NB4 (cell line): ENCODE data around the gene GREB1L.

Experiments used
- POLR2A ChIP-seq: IDR thresholded peaks from 2 replicates; pipeline ENCODE4 v1.6.1; 2011; ENCODE audit warnings: mild to moderate bottlenecking; ENCODE audit not compliant: insufficient read length; ENCODE audit errors: extremely low read depth
- TF ChIP-seq, protein P1 (sequence below): IDR thresholded peaks from one replicate; pipeline ENCODE4 v1.5.1; 2012; ENCODE audit warnings: low read depth, low read length
- TF ChIP-seq, protein P2 (sequence below): IDR thresholded peaks from 2 replicates; pipeline ENCODE4 v1.6.1; 2011; ENCODE audit warnings: low read depth, low read length

DNA sequence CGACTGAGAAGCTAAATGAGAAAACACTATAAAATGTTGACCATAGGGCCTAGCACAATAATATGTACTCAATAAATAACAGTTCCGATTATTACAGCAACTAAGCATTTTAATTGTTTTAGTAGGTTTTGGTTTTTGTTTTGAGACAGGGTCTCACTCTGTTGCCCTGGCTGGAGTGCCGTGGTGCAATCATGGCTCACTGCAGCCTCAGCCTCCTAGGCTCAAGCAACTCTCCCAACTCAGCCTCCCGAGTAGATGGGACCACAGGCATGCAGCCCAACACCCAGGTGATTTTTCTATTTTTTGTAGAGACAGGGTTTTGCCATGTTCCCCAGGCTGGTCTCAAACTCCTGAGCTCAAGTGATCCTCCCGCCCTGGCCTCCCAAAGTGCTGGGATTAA, 304.4 kb downstream of the GREB1L start:
- TF ChIP-seq, protein P1, sequence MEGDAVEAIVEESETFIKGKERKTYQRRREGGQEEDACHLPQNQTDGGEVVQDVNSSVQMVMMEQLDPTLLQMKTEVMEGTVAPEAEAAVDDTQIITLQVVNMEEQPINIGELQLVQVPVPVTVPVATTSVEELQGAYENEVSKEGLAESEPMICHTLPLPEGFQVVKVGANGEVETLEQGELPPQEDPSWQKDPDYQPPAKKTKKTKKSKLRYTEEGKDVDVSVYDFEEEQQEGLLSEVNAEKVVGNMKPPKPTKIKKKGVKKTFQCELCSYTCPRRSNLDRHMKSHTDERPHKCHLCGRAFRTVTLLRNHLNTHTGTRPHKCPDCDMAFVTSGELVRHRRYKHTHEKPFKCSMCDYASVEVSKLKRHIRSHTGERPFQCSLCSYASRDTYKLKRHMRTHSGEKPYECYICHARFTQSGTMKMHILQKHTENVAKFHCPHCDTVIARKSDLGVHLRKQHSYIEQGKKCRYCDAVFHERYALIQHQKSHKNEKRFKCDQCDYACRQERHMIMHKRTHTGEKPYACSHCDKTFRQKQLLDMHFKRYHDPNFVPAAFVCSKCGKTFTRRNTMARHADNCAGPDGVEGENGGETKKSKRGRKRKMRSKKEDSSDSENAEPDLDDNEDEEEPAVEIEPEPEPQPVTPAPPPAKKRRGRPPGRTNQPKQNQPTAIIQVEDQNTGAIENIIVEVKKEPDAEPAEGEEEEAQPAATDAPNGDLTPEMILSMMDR, result no peak
- no peak for TF ChIP-seq POLR2A
- TF ChIP-seq, protein P2, sequence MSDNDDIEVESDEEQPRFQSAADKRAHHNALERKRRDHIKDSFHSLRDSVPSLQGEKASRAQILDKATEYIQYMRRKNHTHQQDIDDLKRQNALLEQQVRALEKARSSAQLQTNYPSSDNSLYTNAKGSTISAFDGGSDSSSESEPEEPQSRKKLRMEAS, result no peak
